HEK293 (cell line): Measurements from ENCODE around the gene LDHAL6B.

Experiments
- HOXA7 ChIP-seq: sonication (generic); formaldehyde crosslinking; IDR thresholded peaks from 2 replicates; pipeline ENCODE4 v1.8.1; 2022; ENCODE audit warnings: missing genetic modification reagents, borderline replicate concordance
- KLF8 ChIP-seq: fragments of 450-650 bp; formaldehyde crosslinking; IDR thresholded peaks from 2 replicates; pipeline ENCODE4 v1.5.1; 2016; ENCODE audit warnings: missing biosample characterization, missing genetic modification characterization
- PRDM10 ChIP-seq: fragments of 450-650 bp; formaldehyde crosslinking; IDR thresholded peaks from 2 replicates; pipeline ENCODE4 v1.5.1; 2016; ENCODE audit warnings: missing biosample characterization, missing genetic modification characterization
- REPIN1 ChIP-seq: fragments of 450-650 bp; formaldehyde crosslinking; IDR thresholded peaks from 2 replicates; pipeline ENCODE4 v1.5.1; 2017; ENCODE audit warnings: missing biosample characterization, missing genetic modification characterization, low read depth
- SP7 ChIP-seq: fragments of 450-650 bp; formaldehyde crosslinking; IDR thresholded peaks from 2 replicates; pipeline ENCODE4 v1.5.1; 2016; ENCODE audit warnings: missing biosample characterization, missing genetic modification characterization
- TSHZ1 ChIP-seq: fragments of 450-650 bp; formaldehyde crosslinking; IDR thresholded peaks from 2 replicates; pipeline ENCODE4 v1.5.1; 2016; ENCODE audit warnings: missing biosample characterization, missing genetic modification characterization, borderline replicate concordance
- ZBTB20 ChIP-seq: fragments of 450-650 bp; formaldehyde crosslinking; IDR thresholded peaks from 2 replicates; pipeline ENCODE4 v1.5.1; 2016; ENCODE audit warnings: missing biosample characterization, missing genetic modification characterization
- ZFP3 ChIP-seq: fragments of 450-650 bp; formaldehyde crosslinking; IDR thresholded peaks from 2 replicates; pipeline ENCODE4 v1.5.1; 2016; ENCODE audit warnings: low read depth, missing biosample characterization, missing genetic modification characterization
- ZFP69B ChIP-seq: fragments of 450-650 bp; formaldehyde crosslinking; IDR thresholded peaks from 2 replicates; pipeline ENCODE4 v1.5.1; 2016; ENCODE audit warnings: missing biosample characterization, missing genetic modification characterization
- ZNF335 ChIP-seq: fragments of 450-650 bp; formaldehyde crosslinking; conservative IDR thresholded peaks from 2 replicates; pipeline ENCODE4 v1.5.1; 2016; ENCODE audit warnings: missing biosample characterization, missing genetic modification characterization
- ZNF354C ChIP-seq: fragments of 450-650 bp; formaldehyde crosslinking; IDR thresholded peaks from 2 replicates; pipeline ENCODE4 v1.5.1; 2016; ENCODE audit warnings: missing biosample characterization, missing genetic modification characterization, low read depth, borderline replicate concordance
- ZNF404 ChIP-seq: fragments of 450-650 bp; formaldehyde crosslinking; IDR thresholded peaks from 2 replicates; pipeline ENCODE4 v1.5.1; 2017; ENCODE audit warnings: missing biosample characterization, missing genetic modification characterization
- ZNF518A ChIP-seq: fragments of 450-650 bp; formaldehyde crosslinking; conservative IDR thresholded peaks from 2 replicates; pipeline ENCODE4 v1.5.1; 2016; ENCODE audit warnings: low read depth, missing biosample characterization, missing genetic modification characterization
- ZNF530 ChIP-seq: fragments of 450-650 bp; formaldehyde crosslinking; IDR thresholded peaks from 2 replicates; pipeline ENCODE4 v1.5.1; 2016; ENCODE audit warnings: low read depth, missing biosample characterization, missing genetic modification characterization
- ZNF571 ChIP-seq: fragments of 450-650 bp; formaldehyde crosslinking; IDR thresholded peaks from 2 replicates; pipeline ENCODE4 v1.5.0; 2017; ENCODE audit warnings: missing biosample characterization, missing genetic modification characterization
- ZNF645 ChIP-seq: fragments of 450-650 bp; formaldehyde crosslinking; IDR thresholded peaks from 2 replicates; pipeline ENCODE4; 2016; ENCODE audit warnings: missing biosample characterization, missing genetic modification characterization
- ZNF658 ChIP-seq: fragments of 450-650 bp; formaldehyde crosslinking; IDR thresholded peaks from 2 replicates; pipeline ENCODE4; 2016; ENCODE audit warnings: missing biosample characterization, missing genetic modification characterization
- ZNF677 ChIP-seq: fragments of 450-650 bp; IDR thresholded peaks from 2 replicates; pipeline ENCODE4 v1.5.0; 2018; ENCODE audit warnings: missing biosample characterization, mild to moderate bottlenecking, missing genetic modification characterization, moderate library complexity
- ZNF747 ChIP-seq: fragments of 450-650 bp; formaldehyde crosslinking; IDR thresholded peaks from 2 replicates; pipeline ENCODE4 v1.5.1; 2016; ENCODE audit warnings: missing biosample characterization, missing genetic modification characterization
- ZNF76 ChIP-seq: fragments of 450-650 bp; formaldehyde crosslinking; IDR thresholded peaks from 2 replicates; pipeline ENCODE4; 2016; ENCODE audit warnings: low read depth, missing biosample characterization, missing genetic modification characterization, borderline replicate concordance
- TF ChIP-seq, protein P1 (sequence below): fragments of 450-650 bp; formaldehyde crosslinking; IDR thresholded peaks from 2 replicates; pipeline ENCODE4 v1.5.1; 2016; ENCODE audit warnings: missing biosample characterization, missing genetic modification characterization
- TF ChIP-seq, protein P2 (sequence below): fragments of 450-650 bp; formaldehyde crosslinking; IDR thresholded peaks from 2 replicates; pipeline ENCODE4 v1.5.1; 2016; ENCODE audit warnings: missing biosample characterization, missing genetic modification characterization

LDHAL6B gene

DNA sequence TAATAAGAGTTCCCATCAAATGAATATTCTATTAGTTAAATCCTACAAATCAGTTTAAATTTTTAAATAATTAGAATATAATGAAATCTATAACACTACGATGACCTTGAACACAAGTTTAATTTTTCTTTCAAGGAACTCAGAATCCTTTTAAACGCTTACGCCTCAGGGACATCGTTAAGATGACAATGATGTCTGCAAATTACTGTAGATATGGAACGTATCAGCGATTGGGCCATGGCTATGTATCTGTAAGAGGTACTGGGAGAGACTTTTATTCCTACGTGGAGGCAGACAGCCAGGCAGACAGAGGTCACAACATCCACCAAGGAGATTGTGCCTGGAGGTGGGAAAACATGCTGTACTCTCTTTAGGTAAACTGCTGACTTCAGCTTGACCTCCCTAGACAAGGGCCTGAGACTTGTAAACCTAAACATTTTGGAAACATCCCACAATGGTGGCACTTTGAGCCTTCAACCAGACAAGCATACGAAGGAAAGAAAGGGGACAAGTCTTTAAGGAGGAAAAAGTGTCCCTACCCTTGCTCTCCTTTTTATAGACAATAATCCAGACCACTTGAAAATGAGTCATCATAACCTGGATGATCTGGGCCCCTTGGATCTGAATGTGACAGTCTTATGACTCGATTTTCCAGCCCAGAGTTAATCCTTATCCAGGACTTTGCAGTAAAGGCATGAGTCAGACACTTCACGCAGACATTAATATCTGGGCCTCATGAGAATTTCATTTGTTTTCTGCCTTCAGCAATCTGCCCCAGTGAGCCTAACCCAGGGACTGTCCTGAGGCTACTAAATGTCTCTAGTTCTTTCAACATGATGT is 6.8 kb upstream of the LDHAL6B start (continued):
- TF ChIP-seq HOXA7 (CRISPR knock-in tag) (no peak), ZNF645 (tag by site-specific recombination) (no peak), ZNF404 (tag by site-specific recombination) (no peak), ZFP69B (peak; percentile 27; the same call in 1 of the 2 replicates), ZNF518A (tag by site-specific recombination) (0 out of 2 replicates have a peak, but pooled peaks have one; percentile 22), REPIN1 (tag by site-specific recombination) (no peak), ZNF354C (tag by site-specific recombination) (no peak), ZNF76 (tag by site-specific recombination) (no peak), ZNF530 (tag by site-specific recombination) (no peak), SP7 (tag by site-specific recombination) (peak; percentile 79), ZNF335 (tag by site-specific recombination) (peak; percentile 14; the same call in 1 of the 2 replicates), ZNF571 (tag by site-specific recombination) (no peak), KLF8 (peak; percentile 57), ZBTB20 (tag by site-specific recombination) (peak; percentile 92), ZNF747 (tag by site-specific recombination) (no peak), PRDM10 (tag by site-specific recombination) (peak; percentile 69), ZNF658 (tag by site-specific recombination) (no peak), ZFP3 (tag by site-specific recombination) (no peak), TSHZ1 (tag by site-specific recombination) (peak; percentile 61; the same call in 1 of the 2 replicates), ZNF677 (tag by site-specific recombination) (no peak)
- TF ChIP-seq, protein P1, sequence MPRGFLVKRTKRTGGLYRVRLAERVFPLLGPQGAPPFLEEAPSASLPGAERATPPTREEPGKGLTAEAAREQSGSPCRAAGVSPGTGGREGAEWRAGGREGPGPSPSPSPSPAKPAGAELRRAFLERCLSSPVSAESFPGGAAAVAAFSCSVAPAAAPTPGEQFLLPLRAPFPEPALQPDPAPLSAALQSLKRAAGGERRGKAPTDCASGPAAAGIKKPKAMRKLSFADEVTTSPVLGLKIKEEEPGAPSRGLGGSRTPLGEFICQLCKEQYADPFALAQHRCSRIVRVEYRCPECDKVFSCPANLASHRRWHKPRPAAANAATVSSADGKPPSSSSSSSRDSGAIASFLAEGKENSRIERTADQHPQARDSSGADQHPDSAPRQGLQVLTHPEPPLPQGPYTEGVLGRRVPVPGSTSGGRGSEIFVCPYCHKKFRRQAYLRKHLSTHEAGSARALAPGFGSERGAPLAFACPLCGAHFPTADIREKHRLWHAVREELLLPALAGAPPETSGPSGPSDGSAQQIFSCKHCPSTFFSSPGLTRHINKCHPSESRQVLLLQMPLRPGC = peak; percentile 52; the same call in 1 of the 2 replicates
- TF ChIP-seq, protein P2, sequence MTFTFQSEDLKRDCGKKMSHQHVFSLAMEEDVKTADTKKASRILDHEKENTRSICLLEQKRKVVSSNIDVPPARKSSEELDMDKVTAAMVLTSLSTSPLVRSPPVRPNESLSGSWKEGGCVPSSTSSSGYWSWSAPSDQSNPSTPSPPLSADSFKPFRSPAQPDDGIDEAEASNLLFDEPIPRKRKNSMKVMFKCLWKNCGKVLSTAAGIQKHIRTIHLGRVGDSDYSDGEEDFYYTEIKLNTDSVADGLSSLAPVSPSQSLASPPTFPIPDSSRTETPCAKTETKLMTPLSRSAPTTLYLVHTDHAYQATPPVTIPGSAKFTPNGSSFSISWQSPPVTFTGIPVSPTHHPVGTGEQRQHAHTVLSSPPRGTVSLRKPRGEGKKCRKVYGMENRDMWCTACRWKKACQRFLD (tag by site-specific recombination) = no peak
